ENCODE results near the gene ARL3.

- no peak for TF ChIP-seq POLR2A (IDR thresholded peaks at IDR 0.05)
- no peak for TF ChIP-seq CTCF (IDR thresholded peaks at IDR 0.05)
Observed at GRCh38 chr10:102759497-102760210, 45.5 kb upstream of the ARL3 start.

Data from esophagus squamous epithelium (tissue), 4 donors.